GM13977 (cell line): ENCODE measurements around the gene COL6A2.
"Not testable (repeated sequence)": the region's sequence is repeated elsewhere in the genome, so short reads cannot be mapped to it uniquely, and the experiment has no call there.

Source experiments
- DNase-seq: peaks from one replicate; pipeline ENCODE4 v3.0.0; 2012; ENCODE audit warnings: low spot score
- CTCF ChIP-seq: IDR thresholded peaks from 2 replicates; pipeline ENCODE4 v1.5.1; 2012; ENCODE audit warnings: mild to moderate bottlenecking, control low read depth; ENCODE audit not compliant: insufficient read depth; ENCODE audit errors: extremely low read depth, missing control alignments
- in situ Hi-C: fragments of 300-500 bp; cut with MboI; formaldehyde crosslinking; loops from one replicate; pipeline ENCODE4 v1.12.0; 2022; ENCODE audit warnings: low sequenced_read_pairs, low pct_unique_long_range_greater_than_20kb, mixed read lengths, inconsistent platforms; ENCODE audit not compliant: unreplicated experiment

Gene COL6A2

GRCh38 chr21:46163380-46163779 is 65.5 kb downstream of the COL6A2 start:
- DNase-seq, result no peak
- TF ChIP-seq CTCF, result no peak
- in situ Hi-C loops, result no loop called here

GRCh38 chr21:46165098-46165497 is 67.2 kb downstream of the COL6A2 start:
- DNase-seq, result no peak
- no peak for TF ChIP-seq CTCF
- in situ Hi-C loops, result no loop called here

- DNase-seq, result no peak
- in situ Hi-C loops, result no loop called here
- no peak for TF ChIP-seq CTCF
Measured at GRCh38 chr21:46168238-46168637, 70.3 kb downstream of the COL6A2 start.

- no peak for TF ChIP-seq CTCF
- DNase-seq, result no peak
- in situ Hi-C loops, result no loop called here
Measured at GRCh38 chr21:46168659-46169386, 70.9 kb downstream of the COL6A2 start.

GRCh38 chr21:46170436-46171193 is 72.7 kb downstream of the COL6A2 start:
- DNase-seq, in situ Hi-C loops: not testable (repeated sequence)

- in situ Hi-C loops, result no loop called here
- TF ChIP-seq CTCF, result no peak
- no peak for DNase-seq
Measured at GRCh38 chr21:46171585-46171984, 73.7 kb downstream of the COL6A2 start.
